SKM-1 treated with dmso at 0.1 percent for 144 hours (cell line): Measurements from ENCODE around the gene SNTB2.

Experiments
- DNase-seq: peaks from one replicate; lab custom pipeline; 2025; ENCODE audit not compliant: unreplicated experiment; lab: John Stamatoyannopoulos, UW

The SNTB2 gene

GRCh38 chr16:69179328-69180010 is 7.5 kb upstream of the SNTB2 start:
- no peak for DNase-seq

- DNase-seq: no peak
These were observed 7.0 kb upstream of the SNTB2 start for GRCh38 chr16:69180011-69180338.

GRCh38 chr16:69182730-69183416 is 4.1 kb upstream of the SNTB2 start:
- DNase-seq: no peak

GRCh38 chr16:69187446-69188235 is 677 bp downstream of the SNTB2 start:
- no peak for DNase-seq

- DNase-seq: no peak
These were observed 1.2 kb downstream of the SNTB2 start for GRCh38 chr16:69188236-69188549.

GRCh38 chr16:69188716-69189115 is 1.8 kb downstream of the SNTB2 start:
- DNase-seq: no peak

GRCh38 chr16:69190046-69190588 is 3.2 kb downstream of the SNTB2 start:
- no peak for DNase-seq

GRCh38 chr16:69190598-69190997 is 3.6 kb downstream of the SNTB2 start:
- peak; percentile 83 for DNase-seq

- no peak for DNase-seq
These were observed 4.2 kb downstream of the SNTB2 start for GRCh38 chr16:69191136-69191535.

- DNase-seq: no peak
These were observed 6.9 kb downstream of the SNTB2 start for GRCh38 chr16:69193855-69194254.

- DNase-seq: no peak
These were observed 7.5 kb downstream of the SNTB2 start for GRCh38 chr16:69194488-69194887.

GRCh38 chr16:69195369-69196029 is 8.5 kb downstream of the SNTB2 start:
- no peak for DNase-seq

- DNase-seq: no peak
These were observed 10.6 kb downstream of the SNTB2 start for GRCh38 chr16:69197573-69197972.

- DNase-seq: no peak
These were observed 12.4 kb downstream of the SNTB2 start for GRCh38 chr16:69199382-69199781.

- DNase-seq: no peak
These were observed 14.3 kb downstream of the SNTB2 start for GRCh38 chr16:69201291-69201690.

GRCh38 chr16:69201787-69202186 is 14.8 kb downstream of the SNTB2 start:
- DNase-seq: no peak

- no peak for DNase-seq
These were observed 17.2 kb downstream of the SNTB2 start for GRCh38 chr16:69204172-69204571.

- no peak for DNase-seq
These were observed 22.8 kb downstream of the SNTB2 start for GRCh38 chr16:69209735-69210134.

GRCh38 chr16:69217433-69217832 is 30.5 kb downstream of the SNTB2 start:
- no peak for DNase-seq

GRCh38 chr16:69219279-69219678 is 32.3 kb downstream of the SNTB2 start:
- DNase-seq: no peak

- DNase-seq: no peak
These were observed 36.9 kb downstream of the SNTB2 start for GRCh38 chr16:69223882-69224281.
